ENCODE data around the gene SLC6A2. TPM values are rescaled to one million over a fixed set of nuclear protein-coding genes. Genes with fewer than 3 reads are reported as not detected.

The SLC6A2 gene
- total and polyA plus RNA-seq, 9 of the 15 experiments (the other 6 are each of a cell fraction or from before 2014, with no cell fraction given), result not detected

GRCh38 chr16:55663765-55664677, 8.2 kb downstream of the SLC6A2 start:
- no peak overlapping the region for H2AFZ ChIP-seq (ENCODE audit: low read depth, low read length)
- ChIA-PET POLR2A (interaction anchor here (0.6 to 0.7 kb wide), 3 partner anchors 9 to 196 kb away, joined by 3 to 4 read pairs (median 3); no protein-coding TSS in a partner anchor), CTCF (ENCODE audit: low intra/inter-chr PET ratio) (no interaction called here)
- no peaks in the 10 kb centered on the region for H3K4me1 ChIP-seq (replicated peaks in 1 of 2; ENCODE audit: control insufficient read depth in 2 of 2, insufficient read depth in 2 of 2, low read length in 2 of 2)
- in situ Hi-C loops (cut with MboI), result no loop called here
- H3K4me3 ChIP-seq, result no peak overlapping the region
- peaks cover 3% of the 10 kb centered on the region; the same call in 1 of the 2 replicates for H4K20me1 ChIP-seq (replicated peaks; ENCODE audit: control insufficient read depth, insufficient read depth, low read length)
- no peaks in the 10 kb centered on the region for H3K9me3 ChIP-seq (replicated peaks; ENCODE audit: control insufficient read depth, insufficient read depth, low read depth, low read length)
- H3K36me3 ChIP-seq (ENCODE audit: control insufficient read depth, insufficient read depth, low read length), result no peaks in the 10 kb centered on the region
- ATAC-seq (no peak), FAIRE-seq (no peak), DNase-seq (ENCODE audit: extremely low read depth in 1 of 4, low spot score in 3 of 4) (no peak)
- no TSS peak for BruUV-seq (replicated peaks)
- TF ChIP-seq MAZ (CRISPR knock-in tag; conservative IDR thresholded peaks at IDR 0.05 in 1 of 2, IDR thresholded peaks at IDR 0.05 in 1 of 2), result no peak
- TF ChIP-seq PKNOX1 (IDR thresholded peaks at IDR 0.05), result no peak
- no peak for TF ChIP-seq IRF1 (CRISPR knock-in tag; IDR thresholded peaks at IDR 0.05; ENCODE audit: borderline replicate concordance)
- TF ChIP-seq ZNF764 (CRISPR knock-in tag; IDR thresholded peaks at IDR 0.05; ENCODE audit: low read depth), result no peak
- TF ChIP-seq FUS (optimal IDR thresholded peaks at IDR 0.05; ENCODE audit: low read depth, low read length), result no peak
- TF ChIP-seq NR1H2 (CRISPR knock-in tag; IDR thresholded peaks at IDR 0.05), result no peak
- no peak for TF ChIP-seq POLR2G (IDR thresholded peaks at IDR 0.05; ENCODE audit: low read depth, low read length)
- TF ChIP-seq SMARCC2 (IDR thresholded peaks at IDR 0.05; ENCODE audit: low read depth), result no peak
- no peaks in the 10 kb centered on the region for H3K9me1 ChIP-seq (ENCODE audit: control insufficient read depth, insufficient read depth, low read length)
- H3K79me2 ChIP-seq (ENCODE audit: control insufficient read depth, insufficient read depth, low read length), result no peaks in the 10 kb centered on the region
- no peak overlapping the region for H3K4me2 ChIP-seq (ENCODE audit: insufficient read depth, low read length)
- intact Hi-C loops (cut with micrococcal nuclease), result no loop called here
- WGBS (ENCODE audit: insufficient coverage, low coverage, missing lambda C conversion rate), result 3% methylated on average over 8 of the region's 8 CpGs
- H3K27me3 ChIP-seq (ENCODE audit: control insufficient read depth in 2 of 2, insufficient read depth in 2 of 2, low read length in 2 of 2), result peaks cover 0 to under 1% of the 10 kb centered on the region in 2 experiments; a peak in 2 of 5 replicates
- no peak overlapping the region for H3K9ac ChIP-seq (ENCODE audit: insufficient read depth in 1 of 2, low read depth in 2 of 2, low read length in 2 of 2)
- H3K27ac ChIP-seq (ENCODE audit: extremely low read depth, low read depth, low read length), result no peak overlapping the region

Data from K562 (cell line).